ENCODE measurements around the gene ATXN10.
"Not testable (repeated sequence)": the region's sequence is repeated elsewhere in the genome, so short reads cannot be mapped to it uniquely, and the experiment has no call there.

ATXN10 gene

GRCh38 chr22:45644714-45645113 lies 26.9 kb upstream of the ATXN10 start:
- DNase-seq: no peak

- no peak for DNase-seq
These were observed 26.5 kb upstream of the ATXN10 start for GRCh38 chr22:45645150-45645525.

GRCh38 chr22:45645526-45646414 lies 25.9 kb upstream of the ATXN10 start:
- no peak for DNase-seq

GRCh38 chr22:45647532-45648225 lies 24.0 kb upstream of the ATXN10 start:
- no peak for DNase-seq

GRCh38 chr22:45648301-45649117 lies 23.1 kb upstream of the ATXN10 start:
- no peak for DNase-seq

- DNase-seq: no peak
These were observed 21.8 kb upstream of the ATXN10 start for GRCh38 chr22:45649809-45650208.

- DNase-seq: no peak
These were observed 20.9 kb upstream of the ATXN10 start for GRCh38 chr22:45650721-45651120.

GRCh38 chr22:45651931-45652528 lies 19.6 kb upstream of the ATXN10 start:
- no peak for DNase-seq

GRCh38 chr22:45656577-45656976 lies 15.1 kb upstream of the ATXN10 start:
- DNase-seq: no peak

GRCh38 chr22:45657701-45658100 lies 13.9 kb upstream of the ATXN10 start:
- DNase-seq: no peak

GRCh38 chr22:45664136-45664646 lies 7.4 kb upstream of the ATXN10 start:
- no peak for DNase-seq

GRCh38 chr22:45667486-45667885 lies 4.1 kb upstream of the ATXN10 start:
- DNase-seq: no peak

GRCh38 chr22:45670363-45670762 lies 1.3 kb upstream of the ATXN10 start:
- not testable (repeated sequence) for DNase-seq

- DNase-seq: no peak
These were observed 452 bp upstream of the ATXN10 start for GRCh38 chr22:45670981-45671782.

GRCh38 chr22:45672564-45673481 lies 1.2 kb downstream of the ATXN10 start:
- DNase-seq: no peak

GRCh38 chr22:45673482-45674175 lies 2.0 kb downstream of the ATXN10 start:
- no peak for DNase-seq

- DNase-seq: no peak
These were observed 4.4 kb downstream of the ATXN10 start for GRCh38 chr22:45676024-45676423.

- no peak for DNase-seq
These were observed 5.4 kb downstream of the ATXN10 start for GRCh38 chr22:45677063-45677462.

- no peak for DNase-seq
These were observed 7.6 kb downstream of the ATXN10 start for GRCh38 chr22:45678961-45679912.
